GM10266 (cell line): ENCODE measurements around the gene PPY.

Source experiments
- DNase-seq: peaks from one replicate; pipeline ENCODE4 v3.0.0; 2012; ENCODE audit errors: extremely low spot score
- TF ChIP-seq, protein P1 (sequence below): IDR thresholded peaks from 2 replicates; pipeline ENCODE4 v1.5.1; 2012; ENCODE audit warnings: mild to moderate bottlenecking, low read depth; ENCODE audit not compliant: control insufficient read depth, insufficient read depth; ENCODE audit errors: missing control alignments

PPY gene

GRCh38 chr17:43942051-43942685 is at the start of gene PPY:
PPY (minus strand) TSS chr17:43942476; CDS start chr17:43941654, 822 bp downstream.
- no peak for DNase-seq
- TF ChIP-seq, protein P1, sequence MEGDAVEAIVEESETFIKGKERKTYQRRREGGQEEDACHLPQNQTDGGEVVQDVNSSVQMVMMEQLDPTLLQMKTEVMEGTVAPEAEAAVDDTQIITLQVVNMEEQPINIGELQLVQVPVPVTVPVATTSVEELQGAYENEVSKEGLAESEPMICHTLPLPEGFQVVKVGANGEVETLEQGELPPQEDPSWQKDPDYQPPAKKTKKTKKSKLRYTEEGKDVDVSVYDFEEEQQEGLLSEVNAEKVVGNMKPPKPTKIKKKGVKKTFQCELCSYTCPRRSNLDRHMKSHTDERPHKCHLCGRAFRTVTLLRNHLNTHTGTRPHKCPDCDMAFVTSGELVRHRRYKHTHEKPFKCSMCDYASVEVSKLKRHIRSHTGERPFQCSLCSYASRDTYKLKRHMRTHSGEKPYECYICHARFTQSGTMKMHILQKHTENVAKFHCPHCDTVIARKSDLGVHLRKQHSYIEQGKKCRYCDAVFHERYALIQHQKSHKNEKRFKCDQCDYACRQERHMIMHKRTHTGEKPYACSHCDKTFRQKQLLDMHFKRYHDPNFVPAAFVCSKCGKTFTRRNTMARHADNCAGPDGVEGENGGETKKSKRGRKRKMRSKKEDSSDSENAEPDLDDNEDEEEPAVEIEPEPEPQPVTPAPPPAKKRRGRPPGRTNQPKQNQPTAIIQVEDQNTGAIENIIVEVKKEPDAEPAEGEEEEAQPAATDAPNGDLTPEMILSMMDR = no peak

DNA sequence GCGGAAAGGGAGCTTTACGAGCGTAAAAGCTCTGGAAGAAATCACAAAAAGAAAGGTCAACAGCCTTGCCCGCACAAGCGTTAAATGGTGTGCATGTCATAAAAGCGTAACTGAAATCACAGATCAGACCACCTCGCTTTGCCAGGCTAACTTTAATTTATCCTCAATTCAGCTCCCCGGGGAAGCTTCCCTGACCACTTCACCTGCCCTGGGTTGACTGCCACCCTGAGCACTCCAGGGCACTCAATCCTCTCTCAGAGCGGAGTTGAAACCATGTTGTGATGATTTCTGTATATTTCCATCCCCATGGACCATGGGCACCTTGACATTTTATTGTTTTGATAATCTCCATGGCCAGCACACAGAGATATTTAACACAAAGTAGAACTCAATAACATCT is 46.0 kb upstream of the PPY start:
- no peak for DNase-seq
- TF ChIP-seq, protein P1 = no peak

DNA sequence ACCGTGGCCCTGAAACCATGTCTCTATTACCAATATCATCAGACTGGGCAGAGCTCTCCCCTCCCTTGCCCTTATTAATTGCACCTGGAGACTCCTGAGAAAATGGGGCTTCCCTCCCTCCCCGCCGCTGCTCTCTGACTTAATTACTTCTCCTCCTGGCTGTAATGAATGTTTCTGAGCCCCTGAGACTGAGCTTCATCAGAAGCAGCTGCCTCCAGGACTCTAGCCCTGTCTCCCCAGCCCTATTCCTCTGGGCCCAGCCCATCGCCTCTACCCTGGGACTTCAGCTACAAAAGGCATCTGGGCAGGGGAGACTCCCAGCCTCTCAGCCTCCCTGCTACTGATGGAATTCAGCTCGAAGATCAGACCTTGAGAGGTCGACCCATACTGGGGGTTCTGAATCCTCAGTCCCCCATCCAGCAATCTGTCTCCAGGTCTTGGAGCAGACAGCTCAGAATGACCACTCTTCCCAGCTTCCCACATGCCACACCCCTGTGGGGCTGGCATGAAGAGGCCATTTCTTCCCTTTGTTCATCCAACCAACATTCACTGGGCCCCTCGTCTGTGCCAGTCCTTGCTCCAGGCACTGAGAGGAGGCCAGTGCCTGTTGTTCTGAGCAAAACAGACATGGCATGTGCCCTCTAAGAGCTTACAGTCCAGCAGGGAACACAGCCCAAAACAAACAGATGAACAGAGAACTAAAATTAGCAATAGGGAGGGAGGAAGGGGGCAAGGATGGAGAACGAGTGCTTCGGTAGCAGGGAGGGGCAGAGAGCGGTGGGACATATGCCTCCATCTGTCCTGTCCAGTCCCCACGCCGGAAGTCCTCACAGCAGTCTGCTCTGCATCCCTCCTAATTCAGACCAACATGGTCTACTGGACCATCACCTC is 45.1 kb upstream of the PPY start:
- TF ChIP-seq, protein P1 = no peak
- no peak for DNase-seq

- TF ChIP-seq, protein P1 = no peak
- DNase-seq = no peak
Observed at GRCh38 chr17:43986225-43986981, 44.1 kb upstream of the PPY start.

GRCh38 chr17:43984521-43984920 is 42.2 kb upstream of the PPY start:
- TF ChIP-seq, protein P1 = no peak
- no peak for DNase-seq

DNA sequence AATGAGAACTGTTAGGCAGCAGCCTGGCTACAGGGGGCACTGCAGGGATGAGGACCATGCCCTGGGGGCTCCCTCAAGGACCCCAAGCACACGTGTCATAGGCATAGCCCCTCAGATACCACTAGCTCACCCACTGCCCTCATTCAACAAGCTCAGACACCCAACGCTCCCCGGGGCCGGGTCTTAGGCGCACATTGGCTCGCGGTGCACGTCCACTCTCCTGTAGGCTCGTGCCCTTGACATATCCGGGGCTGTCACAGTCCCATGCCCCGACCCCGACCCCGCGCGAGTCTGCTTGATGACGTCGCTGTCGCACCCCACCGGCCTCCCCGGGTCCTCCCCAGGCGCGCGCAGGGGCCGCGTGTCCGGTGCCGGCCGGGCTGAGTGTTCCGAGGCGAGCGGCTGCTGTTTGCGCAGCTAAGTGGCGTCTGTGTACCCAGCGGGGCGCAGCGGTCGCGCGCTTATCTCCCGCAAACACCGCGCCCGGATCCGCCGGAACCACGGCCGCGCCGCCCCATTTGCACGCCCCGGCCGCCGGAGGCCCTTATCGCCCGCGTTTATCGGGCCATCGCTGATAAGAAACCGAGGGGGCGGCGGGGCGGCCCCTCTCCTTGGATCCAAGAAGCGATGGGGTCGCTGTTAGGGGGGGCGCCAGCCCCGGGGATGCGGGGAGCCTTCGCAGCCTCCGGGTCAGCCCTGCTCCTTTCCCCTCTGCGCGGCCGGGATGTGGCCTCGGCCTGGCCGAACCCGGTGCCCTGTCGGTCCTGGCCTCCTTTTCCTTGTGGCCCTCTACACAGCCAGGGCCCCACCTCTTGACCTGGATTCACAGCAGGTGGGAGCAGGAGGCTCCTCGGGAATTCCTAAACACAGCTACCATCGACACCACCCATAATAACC is 41.5 kb upstream of the PPY start:
- TF ChIP-seq, protein P1 = no peak
- no peak for DNase-seq
